Nephron progenitor cell (in vitro differentiated cells): ENCODE results near the gene IDH3G.

Source experiments
- DNase-seq: peaks from one replicate; pipeline ENCODE4 v3.0.0; 2021
- H3K27ac Mint-ChIP-seq: 2 replicates; pipeline ENCODE4 v1.8.0; 2021; ENCODE audit warnings: mild to moderate bottlenecking, moderate library complexity, mixed read lengths
- H3K27me3 Mint-ChIP-seq: 2 replicates; pipeline ENCODE4 v1.8.0; 2021; ENCODE audit warnings: mild to moderate bottlenecking, low read depth, mixed read lengths; ENCODE audit not compliant: poor library complexity
- H3K36me3 Mint-ChIP-seq: 2 replicates; pipeline ENCODE4 v1.8.0; 2021; ENCODE audit warnings: low read depth, mixed read lengths
- H3K4me1 Mint-ChIP-seq: 2 replicates; pipeline ENCODE4 v1.8.0; 2021; ENCODE audit warnings: mixed read lengths
- H3K4me3 Mint-ChIP-seq: 2 replicates; pipeline ENCODE4 v1.8.0; 2021; ENCODE audit warnings: mild to moderate bottlenecking, moderate library complexity, mixed read lengths
- H3K9me3 Mint-ChIP-seq: 2 replicates; pipeline ENCODE4 v1.8.0; 2021; ENCODE audit warnings: mild to moderate bottlenecking, moderate library complexity, mixed read lengths
- CTCF ChIP-seq: fragments of 200-600 bp; sonication (generic); IDR thresholded peaks from 2 replicates; pipeline ENCODE4 v1.5.0; 2021; ENCODE audit warnings: antibody characterized with exemption

Gene IDH3G

GRCh38 chrX:153771415-153772315 lies 22.5 kb downstream of the IDH3G start:
- Mint-ChIP-seq H3K36me3 (no peaks in the 10 kb centered on the region), H3K9me3 (peaks cover 24% of the 10 kb centered on the region), H3K4me3 (no peak overlapping the region), H3K27ac (no peak overlapping the region), H3K27me3 (peaks cover 4% of the 10 kb centered on the region), H3K4me1 (peaks cover 2% of the 10 kb centered on the region)
- DNase-seq, result no peak
- TF ChIP-seq CTCF, result no peak

- no peak overlapping the region for H3K27ac Mint-ChIP-seq
- H3K4me1 Mint-ChIP-seq, result peaks cover 7% of the 10 kb centered on the region
- no peak for TF ChIP-seq CTCF
- H3K27me3 Mint-ChIP-seq, result peaks cover 4% of the 10 kb centered on the region
- H3K36me3 Mint-ChIP-seq, result no peaks in the 10 kb centered on the region
- peaks cover 27% of the 10 kb centered on the region for H3K9me3 Mint-ChIP-seq
- H3K4me3 Mint-ChIP-seq, result no peak overlapping the region
- DNase-seq, result no peak
Measured at GRCh38 chrX:153770601-153771414, 23.4 kb downstream of the IDH3G start.

GRCh38 chrX:153769865-153770600 lies 24.1 kb downstream of the IDH3G start:
- no peak for TF ChIP-seq CTCF
- no peak for DNase-seq
- H3K27ac Mint-ChIP-seq, result no peak overlapping the region
- H3K4me1 Mint-ChIP-seq, result peaks cover 7% of the 10 kb centered on the region
- H3K4me3 Mint-ChIP-seq, result no peak overlapping the region
- H3K27me3 Mint-ChIP-seq, result peaks cover 4% of the 10 kb centered on the region
- H3K36me3 Mint-ChIP-seq, result no peaks in the 10 kb centered on the region
- peaks cover 23% of the 10 kb centered on the region for H3K9me3 Mint-ChIP-seq

- H3K9me3 Mint-ChIP-seq, result peaks cover 23% of the 10 kb centered on the region
- no peaks in the 10 kb centered on the region for H3K36me3 Mint-ChIP-seq
- peaks cover 4% of the 10 kb centered on the region for H3K27me3 Mint-ChIP-seq
- peaks cover 7% of the 10 kb centered on the region for H3K4me1 Mint-ChIP-seq
- TF ChIP-seq CTCF, result no peak
- H3K27ac Mint-ChIP-seq, result no peak overlapping the region
- no peak overlapping the region for H3K4me3 Mint-ChIP-seq
- no peak for DNase-seq
Measured at GRCh38 chrX:153769158-153769864, 24.9 kb downstream of the IDH3G start.

GRCh38 chrX:153768311-153769157 lies 25.6 kb downstream of the IDH3G start:
- H3K36me3 Mint-ChIP-seq, result no peaks in the 10 kb centered on the region
- no peak overlapping the region for H3K4me3 Mint-ChIP-seq
- DNase-seq, result no peak
- no peak for TF ChIP-seq CTCF
- H3K9me3 Mint-ChIP-seq, result peaks cover 29% of the 10 kb centered on the region
- H3K4me1 Mint-ChIP-seq, result peaks cover 7% of the 10 kb centered on the region
- peaks cover 5% of the 10 kb centered on the region for H3K27me3 Mint-ChIP-seq
- no peak overlapping the region for H3K27ac Mint-ChIP-seq
